ENCODE results near the gene TRNAU1AP. TPM values are rescaled to one million over a fixed set of nuclear protein-coding genes. Genes with fewer than 3 reads are reported as not detected.
A peak's percentile ranks its signal among the peaks of the same experiment; 100 is the strongest.

Gene TRNAU1AP
- 10 to 100 TPM; 20.1 to 27.8 TPM for polyA plus RNA-seq

- no peaks in the 10 kb centered on the region for H3K36me3 ChIP-seq (ENCODE audit: control insufficient read depth in 2 of 2, insufficient read depth in 2 of 2, low read length in 1 of 2)
- H3K27ac ChIP-seq (ENCODE audit: low read depth in 2 of 2, low read length in 1 of 2): peak within 1 kb of the TSS; percentile 91 to 95
- no peaks in the 10 kb centered on the region for H3K9me3 ChIP-seq (ENCODE audit: control insufficient read depth in 2 of 2, insufficient read depth in 1 of 2, low read depth in 1 of 2, low read length in 1 of 2)
- 0% methylated on average over 63 of the region's 63 CpGs for WGBS, 2 donors
- H3K4me1 ChIP-seq (ENCODE audit: control insufficient read depth in 2 of 2, insufficient read depth in 2 of 2, low read length in 1 of 2): no peaks in the 10 kb centered on the region
- H3K4me3 ChIP-seq (ENCODE audit: low read depth in 1 of 2, low read length in 2 of 2): peak within 1 kb of the TSS; percentile 84 to 91
- no peaks in the 10 kb centered on the region for H3K27me3 ChIP-seq (ENCODE audit: control insufficient read depth in 1 of 2, insufficient read depth in 2 of 2, low read length in 2 of 2)
Observed at GRCh38 chr1:28552758-28553663, at the start of gene TRNAU1AP. Gene TRNAU1AP, plus strand, starts transcription at chr1:28553085. Its CDS starts 26 bp downstream, at chr1:28553111.

GRCh38 chr1:28503117-28503516, 49.8 kb upstream of the TRNAU1AP start:
- H3K9me3 ChIP-seq (ENCODE audit: control insufficient read depth in 2 of 2, insufficient read depth in 1 of 2, low read depth in 1 of 2, low read length in 1 of 2): no peaks in the 10 kb centered on the region
- H3K4me1 ChIP-seq (ENCODE audit: control insufficient read depth in 2 of 2, insufficient read depth in 2 of 2, low read length in 1 of 2): no peaks in the 10 kb centered on the region
- no peak overlapping the region for H3K4me3 ChIP-seq (ENCODE audit: low read depth in 1 of 2, low read length in 2 of 2)
- no peak overlapping the region for H3K27ac ChIP-seq (ENCODE audit: low read depth in 2 of 2, low read length in 1 of 2)
- H3K27me3 ChIP-seq (ENCODE audit: control insufficient read depth in 1 of 2, insufficient read depth in 2 of 2, low read length in 2 of 2): no peaks in the 10 kb centered on the region
- H3K36me3 ChIP-seq (ENCODE audit: control insufficient read depth in 2 of 2, insufficient read depth in 2 of 2, low read length in 1 of 2): peaks cover 1 to 2% of the 10 kb centered on the region in 2 donors
- 62 to 73% methylated on average over 3 of the region's 3 CpGs for WGBS, 2 donors

GRCh38 chr1:28505406-28506187, 47.3 kb upstream of the TRNAU1AP start, which contains the start of gene RCC1:
Gene RCC1, plus strand, starts transcription at chr1:28506043. Its CDS starts 23,824 bp downstream, at chr1:28529867.
- Histone ChIP-seq H3K27ac (ENCODE audit: low read depth in 2 of 2, low read length in 1 of 2) (peak within 1 kb of the TSS; percentile 86 to 89), H3K4me1 (ENCODE audit: control insufficient read depth in 2 of 2, insufficient read depth in 2 of 2, low read length in 1 of 2) (peaks cover 0 to 5% of the 10 kb centered on the region in 2 donors), H3K27me3 (ENCODE audit: control insufficient read depth in 1 of 2, insufficient read depth in 2 of 2, low read length in 2 of 2) (no peaks in the 10 kb centered on the region), H3K9me3 (ENCODE audit: control insufficient read depth in 2 of 2, insufficient read depth in 1 of 2, low read depth in 1 of 2, low read length in 1 of 2) (no peaks in the 10 kb centered on the region), H3K36me3 (ENCODE audit: control insufficient read depth in 2 of 2, insufficient read depth in 2 of 2, low read length in 1 of 2) (peaks cover 8 to 14% of the 10 kb centered on the region in 2 donors), H3K4me3 (ENCODE audit: low read depth in 1 of 2, low read length in 2 of 2) (peak within 1 kb of the TSS; percentile 78 to 96)
- WGBS, 2 donors: 2% methylated on average over 41 of the region's 41 CpGs

- 1% methylated on average over 14 of the region's 14 CpGs for WGBS, 2 donors
- H3K4me1 ChIP-seq (ENCODE audit: control insufficient read depth in 2 of 2, insufficient read depth in 2 of 2, low read length in 1 of 2): peaks cover 0 to 5% of the 10 kb centered on the region in 2 donors
- H3K4me3 ChIP-seq (ENCODE audit: low read depth in 1 of 2, low read length in 2 of 2): peak overlapping the region; percentile 78 to 96
- no peaks in the 10 kb centered on the region for H3K27me3 ChIP-seq (ENCODE audit: control insufficient read depth in 1 of 2, insufficient read depth in 2 of 2, low read length in 2 of 2)
- no peaks in the 10 kb centered on the region for H3K9me3 ChIP-seq (ENCODE audit: control insufficient read depth in 2 of 2, insufficient read depth in 1 of 2, low read depth in 1 of 2, low read length in 1 of 2)
- peak overlapping the region; percentile 89 to 90 for H3K27ac ChIP-seq (ENCODE audit: low read depth in 2 of 2, low read length in 1 of 2)
- H3K36me3 ChIP-seq (ENCODE audit: control insufficient read depth in 2 of 2, insufficient read depth in 2 of 2, low read length in 1 of 2): peaks cover 8 to 19% of the 10 kb centered on the region in 2 donors
Observed at GRCh38 chr1:28506907-28507246, 46.0 kb upstream of the TRNAU1AP start.

GRCh38 chr1:28507247-28507645, 45.6 kb upstream of the TRNAU1AP start:
- H3K27me3 ChIP-seq (ENCODE audit: control insufficient read depth in 1 of 2, insufficient read depth in 2 of 2, low read length in 2 of 2): no peaks in the 10 kb centered on the region
- WGBS, 2 donors: 2 to 3% methylated on average over 11 of the region's 11 CpGs
- H3K36me3 ChIP-seq (ENCODE audit: control insufficient read depth in 2 of 2, insufficient read depth in 2 of 2, low read length in 1 of 2): peaks cover 8 to 22% of the 10 kb centered on the region in 2 donors
- no peaks in the 10 kb centered on the region for H3K9me3 ChIP-seq (ENCODE audit: control insufficient read depth in 2 of 2, insufficient read depth in 1 of 2, low read depth in 1 of 2, low read length in 1 of 2)
- peak overlapping the region; percentile 76 to 90 for H3K27ac ChIP-seq (ENCODE audit: low read depth in 2 of 2, low read length in 1 of 2)
- peak overlapping the region; percentile 78 to 96 for H3K4me3 ChIP-seq (ENCODE audit: low read depth in 1 of 2, low read length in 2 of 2)
- H3K4me1 ChIP-seq (ENCODE audit: control insufficient read depth in 2 of 2, insufficient read depth in 2 of 2, low read length in 1 of 2): peaks cover 0 to 5% of the 10 kb centered on the region in 2 donors

- 18 to 20% methylated on average over 10 of the region's 10 CpGs for WGBS, 2 donors
- H3K27ac ChIP-seq (ENCODE audit: low read depth in 2 of 2, low read length in 1 of 2): peak overlapping the region; percentile 82 to 90
- no peaks in the 10 kb centered on the region for H3K9me3 ChIP-seq (ENCODE audit: control insufficient read depth in 2 of 2, insufficient read depth in 1 of 2, low read depth in 1 of 2, low read length in 1 of 2)
- no peaks in the 10 kb centered on the region for H3K27me3 ChIP-seq (ENCODE audit: control insufficient read depth in 1 of 2, insufficient read depth in 2 of 2, low read length in 2 of 2)
- peaks cover 8 to 22% of the 10 kb centered on the region in 2 donors for H3K36me3 ChIP-seq (ENCODE audit: control insufficient read depth in 2 of 2, insufficient read depth in 2 of 2, low read length in 1 of 2)
- H3K4me3 ChIP-seq (ENCODE audit: low read depth in 1 of 2, low read length in 2 of 2): peak overlapping the region; percentile 78 to 96
- peaks cover 0 to 5% of the 10 kb centered on the region in 2 donors for H3K4me1 ChIP-seq (ENCODE audit: control insufficient read depth in 2 of 2, insufficient read depth in 2 of 2, low read length in 1 of 2)
Observed at GRCh38 chr1:28507646-28508434, 45.0 kb upstream of the TRNAU1AP start.

- H3K36me3 ChIP-seq (ENCODE audit: control insufficient read depth in 2 of 2, insufficient read depth in 2 of 2, low read length in 1 of 2): peaks cover 8 to 23% of the 10 kb centered on the region in 2 donors
- H3K27ac ChIP-seq (ENCODE audit: low read depth in 2 of 2, low read length in 1 of 2): peak overlapping the region; percentile 71 to 82
Observed at GRCh38 chr1:28508435-28508754, 44.5 kb upstream of the TRNAU1AP start.

GRCh38 chr1:28509705-28510272, 43.1 kb upstream of the TRNAU1AP start:
- Histone ChIP-seq H3K36me3 (ENCODE audit: control insufficient read depth in 2 of 2, insufficient read depth in 2 of 2, low read length in 1 of 2) (peaks cover 8 to 26% of the 10 kb centered on the region in 2 donors), H3K27me3 (ENCODE audit: control insufficient read depth in 1 of 2, insufficient read depth in 2 of 2, low read length in 2 of 2) (no peaks in the 10 kb centered on the region), H3K4me1 (ENCODE audit: control insufficient read depth in 2 of 2, insufficient read depth in 2 of 2, low read length in 1 of 2) (peaks cover 0 to 5% of the 10 kb centered on the region in 2 donors), H3K4me3 (ENCODE audit: low read depth in 1 of 2, low read length in 2 of 2) (peak overlapping the region in 1 of 2 donors; percentile 96), H3K27ac (ENCODE audit: low read depth in 2 of 2, low read length in 1 of 2) (peak overlapping the region; percentile 82 to 90), H3K9me3 (ENCODE audit: control insufficient read depth in 2 of 2, insufficient read depth in 1 of 2, low read depth in 1 of 2, low read length in 1 of 2) (no peaks in the 10 kb centered on the region)
- 51 to 54% methylated on average over 8 of the region's 8 CpGs for WGBS, 2 donors

More at GRCh38 chr1:28508435-28508754, 44.5 kb upstream of the TRNAU1AP start:
- 16 to 26% methylated on average over 5 of the region's 5 CpGs for WGBS, 2 donors
- H3K4me1 ChIP-seq (ENCODE audit: control insufficient read depth in 2 of 2, insufficient read depth in 2 of 2, low read length in 1 of 2): peaks cover 0 to 5% of the 10 kb centered on the region in 2 donors
- H3K9me3 ChIP-seq (ENCODE audit: control insufficient read depth in 2 of 2, insufficient read depth in 1 of 2, low read depth in 1 of 2, low read length in 1 of 2): no peaks in the 10 kb centered on the region
- H3K27me3 ChIP-seq (ENCODE audit: control insufficient read depth in 1 of 2, insufficient read depth in 2 of 2, low read length in 2 of 2): no peaks in the 10 kb centered on the region
- H3K4me3 ChIP-seq (ENCODE audit: low read depth in 1 of 2, low read length in 2 of 2): peak overlapping the region; percentile 39 to 96
